Left lung (tissue), 10 donors: ENCODE data around the gene TSR3. TPM values are rescaled to one million over a fixed set of nuclear protein-coding genes. Genes with fewer than 3 reads are reported as not detected.

ENCODE experiments used
- ATAC-seq: fragments of 200-7000 bp; cut with Tn5 transposase; one replicate; pipeline ENCODE4 v1.9.1; 2020; ENCODE audit warnings: moderate library complexity
- DNase-seq, 4 donors: peaks; one replicate each; pipeline ENCODE4 v3.0.0-alpha.2; 2013 to 2020
- H3K27ac ChIP-seq, 2 donors: fragments of 200-600 bp; sonication (generic) in 1 of 2; one replicate each; pipeline versions ENCODE4 v1.5.0 to v1.8.0; 2020 to 2021
- H3K27me3 ChIP-seq, 2 donors: fragments of 200-600 bp; sonication (generic) in 1 of 2; one replicate each; pipeline versions ENCODE4 v1.5.0 to v1.8.0; 2020 to 2021
- H3K36me3 ChIP-seq, 2 donors: fragments of 200-600 bp; sonication (generic) in 1 of 2; one replicate each; pipeline versions ENCODE4 v1.5.0 to v1.8.0; 2020 to 2021
- H3K4me1 ChIP-seq, 2 donors: fragments of 200-600 bp; one replicate each; pipeline ENCODE4 v1.8.0; 2021
- H3K4me3 ChIP-seq, 2 donors: fragments of 200-600 bp; sonication (generic) in 1 of 2; one replicate each; pipeline versions ENCODE4 v1.5.0 to v1.8.0; 2020 to 2021; ENCODE audit warnings: mild to moderate bottlenecking in 1 of 2
- H3K9me3 ChIP-seq, 2 donors: fragments of 200-600 bp; sonication (generic) in 1 of 2; one replicate each; pipeline versions ENCODE4 v1.5.0 to v1.8.0; 2020 to 2021
- intact Hi-C, 2 donors: fragments of 100-400 bp; cut with DNase I; formaldehyde crosslinking; loops; one replicate each; pipeline versions ENCODE4 v1.11.2 to v1.14.2; 2022
- polyA plus RNA-seq, 6 donors: library from polyadenylated mRNA; unstranded; fragments of 120-200 nt; gene quantifications; one replicate each; pipeline ENCODE4 v1.2.1, GENCODE V29; 2013; ENCODE audit not compliant: insufficient read length in 6 of 6
- total RNA-seq, 2 donors: library from RNA; stranded (reverse); fragmentation: NEBNext Ultra II Directional; extraction: Animal tissue kit (Norgen Biotek cat#: 25700); gene quantifications; one replicate each; pipeline ENCODE4 v1.2.1, GENCODE V29; 2021
- TF ChIP-seq, protein P1 (sequence below), 2 donors: fragments of 200-600 bp; sonication (generic) in 1 of 2; IDR thresholded peaks; one replicate each; pipeline versions ENCODE4 v1.5.0 to v1.8.0; 2021; ENCODE audit warnings: antibody characterized with exemption in 2 of 2
- donor health status: DM: no; HTN: yes; CAD: no.
- donor health status: DM: no; HTN: no; CAD: no.

Gene TSR3
- total and polyA plus RNA-seq, 8 donors: 33.6 to 57.0 (median 45.9) TPM

DNA sequence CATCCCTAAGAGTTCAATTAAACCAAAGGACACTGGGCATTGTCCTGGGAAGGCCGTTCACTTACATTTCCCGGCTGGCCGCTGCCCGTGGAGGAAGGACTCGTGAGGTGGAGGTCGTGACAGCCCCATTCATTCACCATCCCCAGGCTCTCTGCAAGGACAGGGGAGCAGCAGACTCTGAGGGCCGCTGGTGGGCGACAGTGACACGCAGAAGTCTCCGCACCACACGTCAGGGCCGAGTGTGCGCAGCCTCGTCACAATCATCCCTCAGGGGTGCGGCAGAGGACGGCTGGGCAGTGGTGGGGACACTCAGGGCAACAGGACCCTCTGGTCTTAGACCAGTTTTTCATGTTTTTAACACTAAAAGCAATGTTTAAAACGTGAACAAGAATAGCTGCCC lies 41.1 kb upstream of the TSR3 start:
- no peak overlapping the region for H3K27ac ChIP-seq
- no peaks in the 10 kb centered on the region for H3K27me3 ChIP-seq
- ATAC-seq (no peak), DNase-seq (no peak)
- peaks cover 0 to 74% of the 10 kb centered on the region in 2 donors for H3K36me3 ChIP-seq
- no peak overlapping the region for H3K4me3 ChIP-seq
- no peaks in the 10 kb centered on the region for H3K9me3 ChIP-seq
- intact Hi-C loops: no loop called here
- TF ChIP-seq, protein P1, sequence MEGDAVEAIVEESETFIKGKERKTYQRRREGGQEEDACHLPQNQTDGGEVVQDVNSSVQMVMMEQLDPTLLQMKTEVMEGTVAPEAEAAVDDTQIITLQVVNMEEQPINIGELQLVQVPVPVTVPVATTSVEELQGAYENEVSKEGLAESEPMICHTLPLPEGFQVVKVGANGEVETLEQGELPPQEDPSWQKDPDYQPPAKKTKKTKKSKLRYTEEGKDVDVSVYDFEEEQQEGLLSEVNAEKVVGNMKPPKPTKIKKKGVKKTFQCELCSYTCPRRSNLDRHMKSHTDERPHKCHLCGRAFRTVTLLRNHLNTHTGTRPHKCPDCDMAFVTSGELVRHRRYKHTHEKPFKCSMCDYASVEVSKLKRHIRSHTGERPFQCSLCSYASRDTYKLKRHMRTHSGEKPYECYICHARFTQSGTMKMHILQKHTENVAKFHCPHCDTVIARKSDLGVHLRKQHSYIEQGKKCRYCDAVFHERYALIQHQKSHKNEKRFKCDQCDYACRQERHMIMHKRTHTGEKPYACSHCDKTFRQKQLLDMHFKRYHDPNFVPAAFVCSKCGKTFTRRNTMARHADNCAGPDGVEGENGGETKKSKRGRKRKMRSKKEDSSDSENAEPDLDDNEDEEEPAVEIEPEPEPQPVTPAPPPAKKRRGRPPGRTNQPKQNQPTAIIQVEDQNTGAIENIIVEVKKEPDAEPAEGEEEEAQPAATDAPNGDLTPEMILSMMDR (IDR thresholded peaks at IDR 0.05): no peak
- no peaks in the 10 kb centered on the region for H3K4me1 ChIP-seq

DNA sequence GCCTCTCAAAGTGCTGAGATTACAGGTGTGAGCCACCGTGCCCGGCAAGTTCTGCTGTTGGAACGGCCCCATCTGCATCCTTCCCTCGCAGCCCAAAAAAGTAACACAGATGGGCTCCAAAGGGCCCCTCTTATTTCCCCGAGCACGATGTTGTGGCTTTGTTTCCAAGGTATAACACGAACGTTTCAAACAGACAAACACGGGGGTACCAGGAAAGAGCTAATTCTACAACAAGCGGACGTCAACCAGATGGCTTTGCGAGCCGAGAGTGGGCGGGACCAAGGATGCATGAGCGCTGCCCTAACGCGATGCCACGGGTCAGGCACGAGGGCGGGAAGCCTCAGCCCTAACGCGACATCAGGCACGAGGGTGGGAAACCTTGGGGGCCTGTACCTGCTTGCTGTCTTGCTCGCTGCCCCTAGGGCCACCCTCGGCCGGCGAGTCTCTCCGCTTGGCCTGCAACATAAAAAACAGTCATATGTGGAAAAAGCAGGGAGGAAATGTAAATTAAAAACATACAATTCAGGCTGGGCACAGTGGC lies 38.6 kb upstream of the TSR3 start:
- peaks cover 0 to 78% of the 10 kb centered on the region in 2 donors for H3K36me3 ChIP-seq
- TF ChIP-seq, protein P1 (IDR thresholded peaks at IDR 0.05): no peak
- no peaks in the 10 kb centered on the region for H3K4me1 ChIP-seq
- intact Hi-C loops: no loop called here
- no peak overlapping the region for H3K27ac ChIP-seq
- no peak overlapping the region for H3K4me3 ChIP-seq
- H3K9me3 ChIP-seq: no peaks in the 10 kb centered on the region
- no peak for DNase-seq
- H3K27me3 ChIP-seq: no peaks in the 10 kb centered on the region
- no peak for ATAC-seq

DNA sequence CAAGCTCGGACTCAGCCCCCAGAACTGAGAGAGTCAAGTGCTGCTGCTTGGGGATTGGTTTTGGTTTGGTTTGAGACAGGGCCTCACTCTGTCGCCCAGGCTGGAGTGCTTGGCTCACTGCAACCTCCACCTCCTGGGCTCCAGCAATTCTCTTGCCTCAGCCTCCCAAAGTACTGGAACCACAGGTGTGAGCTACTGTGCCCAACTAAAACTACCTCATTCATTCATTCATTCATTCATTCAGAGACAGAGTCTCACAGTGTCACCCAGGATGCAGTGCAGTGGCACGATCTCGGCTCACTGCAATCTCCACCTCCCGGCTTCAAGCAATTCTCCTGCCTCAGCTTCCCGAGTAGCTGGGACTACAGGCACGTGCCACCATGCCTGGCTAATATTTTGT lies 38.1 kb upstream of the TSR3 start:
- Histone ChIP-seq H3K4me3 (no peak overlapping the region), H3K36me3 (peaks cover 0 to 84% of the 10 kb centered on the region in 2 donors), H3K4me1 (no peaks in the 10 kb centered on the region), H3K27me3 (no peaks in the 10 kb centered on the region), H3K9me3 (no peaks in the 10 kb centered on the region), H3K27ac (no peak overlapping the region)
- intact Hi-C loops: no loop called here
- DNase-seq (no peak), ATAC-seq (no peak)
- TF ChIP-seq, protein P1 (IDR thresholded peaks at IDR 0.05): no peak

- ATAC-seq (no peak), DNase-seq (no peak)
- Histone ChIP-seq H3K4me1 (no peaks in the 10 kb centered on the region), H3K27ac (no peak overlapping the region), H3K4me3 (no peak overlapping the region), H3K27me3 (no peaks in the 10 kb centered on the region), H3K36me3 (peaks cover 0 to 82% of the 10 kb centered on the region in 2 donors), H3K9me3 (no peaks in the 10 kb centered on the region)
- TF ChIP-seq, protein P1 (IDR thresholded peaks at IDR 0.05): no peak
- intact Hi-C loops: no loop called here
Measured at GRCh38 chr16:1387331-1387730, 35.7 kb upstream of the TSR3 start.

GRCh38 chr16:1385232-1385631 lies 33.6 kb upstream of the TSR3 start:
- Histone ChIP-seq H3K27ac (no peak overlapping the region), H3K9me3 (no peaks in the 10 kb centered on the region), H3K36me3 (peaks cover 0 to 75% of the 10 kb centered on the region in 2 donors), H3K4me1 (no peaks in the 10 kb centered on the region), H3K4me3 (no peak overlapping the region), H3K27me3 (no peaks in the 10 kb centered on the region)
- peak in 1 of 4 donors; percentile 81 for DNase-seq
- TF ChIP-seq, protein P1 (IDR thresholded peaks at IDR 0.05): no peak
- intact Hi-C loops: no loop called here
- ATAC-seq: no peak
